PC-9 (cell line): Measurements from ENCODE around the gene RAB11FIP2. TPM values are rescaled to one million over a fixed set of nuclear protein-coding genes. Genes with fewer than 3 reads are reported as not detected.

ENCODE experiments used
- BruUV-seq: library from RNA; stranded (reverse); fragments of 400-500 nt; replicated peaks from 2 replicates; lab custom pipeline; 2021; lab: Mats Ljungman, UMichigan
- CTCF ChIA-PET: fragments of 300-600 bp; sonication (Branson Sonifier 250); formaldehyde crosslinking; loops from one replicate; lab custom pipeline; 2022; ENCODE audit warnings: antibody characterized with exemption; lab: Charles Lee
- POLR2A ChIA-PET: fragments of 300-600 bp; sonication (Branson Sonifier 250); formaldehyde crosslinking; loops from one replicate; lab custom pipeline; 2022; ENCODE audit warnings: antibody characterized with exemption; ENCODE audit not compliant: unreplicated experiment; lab: Charles Lee
- DNase-seq, 2 experiments: peaks; one replicate each; pipeline versions ENCODE4 v3.0.0 to v3.0.0-alpha.2; 2015 to 2022; ENCODE audit warnings: mixed read lengths in 1 of 2
- H2AFZ ChIP-seq: fragments of 200-600 bp; sonication (generic); 2 replicates; pipeline ENCODE4 v1.8.1; 2017; ENCODE audit warnings: antibody characterized with exemption
- H3F3A ChIP-seq: fragments of 200-600 bp; sonication (generic); 2 replicates; pipeline ENCODE4 v1.8.1; 2017; ENCODE audit warnings: antibody characterized with exemption, mild to moderate bottlenecking, low read depth; ENCODE audit not compliant: insufficient read depth
- H3K27ac ChIP-seq: fragments of 200-600 bp; sonication (generic); 2 replicates; pipeline ENCODE4 v1.6.1; 2016; ENCODE audit warnings: mixed run types
- H3K27me3 ChIP-seq: fragments of 200-600 bp; sonication (generic); 2 replicates; pipeline ENCODE4 v1.6.1; 2016; ENCODE audit warnings: low read depth, mixed run types; ENCODE audit not compliant: insufficient read depth
- H3K36me3 ChIP-seq: fragments of 200-600 bp; sonication (generic); 2 replicates; pipeline ENCODE4 v1.6.1; 2016; ENCODE audit warnings: low read depth, mixed run types
- H3K4me1 ChIP-seq: fragments of 200-600 bp; sonication (generic); replicated peaks from 2 replicates; pipeline ENCODE4 v1.6.1; 2016; ENCODE audit warnings: mixed run types; ENCODE audit not compliant: insufficient read depth
- H3K4me2 ChIP-seq: fragments of 200-600 bp; sonication (generic); 2 replicates; pipeline ENCODE4 v1.6.1; 2017; ENCODE audit warnings: mixed run types
- H3K4me3 ChIP-seq: fragments of 200-600 bp; sonication (generic); 2 replicates; pipeline ENCODE4 v1.6.1; 2016; ENCODE audit warnings: mixed run types
- H3K79me2 ChIP-seq: fragments of 200-600 bp; sonication (generic); 2 replicates; pipeline ENCODE4 v1.6.1; 2017; ENCODE audit warnings: low read depth, mixed run types
- H3K9me2 ChIP-seq: fragments of 200-600 bp; sonication (generic); 2 replicates; pipeline ENCODE4 v1.8.1; 2017; ENCODE audit warnings: mild to moderate bottlenecking; ENCODE audit not compliant: insufficient read depth
- H3K9me3 ChIP-seq: fragments of 200-600 bp; sonication (generic); 2 replicates; pipeline ENCODE4 v1.8.1; 2016; ENCODE audit warnings: low read depth; ENCODE audit not compliant: insufficient read depth
- H4K20me1 ChIP-seq: fragments of 200-600 bp; sonication (generic); 2 replicates; pipeline ENCODE4 v1.8.1; 2017; ENCODE audit not compliant: insufficient read depth
- EZH2 ChIP-seq: fragments of 200-600 bp; sonication (generic); IDR thresholded peaks from 2 replicates; pipeline ENCODE4 v1.8.0; 2017; ENCODE audit warnings: antibody characterized with exemption, low read depth
- intact Hi-C: fragments of 100-400 bp; cut with micrococcal nuclease; formaldehyde crosslinking; loops from one replicate; pipeline ENCODE4 v1.10.0; 2022; ENCODE audit not compliant: unreplicated experiment
- total RNA-seq: library from RNA; stranded (reverse); gene quantifications from 2 replicates; pipeline ENCODE4 v1.2.3, GENCODE V29; 2021
- TF ChIP-seq, protein P1 (sequence below): fragments of 200-600 bp; sonication (generic); conservative IDR thresholded peaks from 2 replicates; pipeline ENCODE4 v1.6.1; 2017; ENCODE audit warnings: mixed run types, antibody characterized with exemption, mild to moderate bottlenecking, moderate library complexity

Gene RAB11FIP2
- total RNA-seq, 1 experiment from 2014 or later = 6.0 TPM

- Histone ChIP-seq H3K27me3 (no peaks in the 10 kb centered on the region), H3K4me1 (no peaks in the 10 kb centered on the region), H4K20me1 (no peaks in the 10 kb centered on the region), H3K4me3 (no peak overlapping the region), H3K27ac (no peak overlapping the region), H3K9me2 (no peaks in the 10 kb centered on the region), H3K36me3 (no peaks in the 10 kb centered on the region), H3K79me2 (no peaks in the 10 kb centered on the region), H2AFZ (no peak overlapping the region), H3K9me3 (no peaks in the 10 kb centered on the region), H3K4me2 (no peak overlapping the region), H3F3A (no peaks in the 10 kb centered on the region)
- TF ChIP-seq, protein P1, sequence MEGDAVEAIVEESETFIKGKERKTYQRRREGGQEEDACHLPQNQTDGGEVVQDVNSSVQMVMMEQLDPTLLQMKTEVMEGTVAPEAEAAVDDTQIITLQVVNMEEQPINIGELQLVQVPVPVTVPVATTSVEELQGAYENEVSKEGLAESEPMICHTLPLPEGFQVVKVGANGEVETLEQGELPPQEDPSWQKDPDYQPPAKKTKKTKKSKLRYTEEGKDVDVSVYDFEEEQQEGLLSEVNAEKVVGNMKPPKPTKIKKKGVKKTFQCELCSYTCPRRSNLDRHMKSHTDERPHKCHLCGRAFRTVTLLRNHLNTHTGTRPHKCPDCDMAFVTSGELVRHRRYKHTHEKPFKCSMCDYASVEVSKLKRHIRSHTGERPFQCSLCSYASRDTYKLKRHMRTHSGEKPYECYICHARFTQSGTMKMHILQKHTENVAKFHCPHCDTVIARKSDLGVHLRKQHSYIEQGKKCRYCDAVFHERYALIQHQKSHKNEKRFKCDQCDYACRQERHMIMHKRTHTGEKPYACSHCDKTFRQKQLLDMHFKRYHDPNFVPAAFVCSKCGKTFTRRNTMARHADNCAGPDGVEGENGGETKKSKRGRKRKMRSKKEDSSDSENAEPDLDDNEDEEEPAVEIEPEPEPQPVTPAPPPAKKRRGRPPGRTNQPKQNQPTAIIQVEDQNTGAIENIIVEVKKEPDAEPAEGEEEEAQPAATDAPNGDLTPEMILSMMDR = no peak
- TF ChIP-seq EZH2 = no peak
- POLR2A ChIA-PET = no interaction called here
- DNase-seq = no peak
- intact Hi-C loops = no loop called here
- CTCF ChIA-PET = no interaction called here
- no TSS peak for BruUV-seq
Measured at GRCh38 chr10:117970962-117971361, 75.8 kb downstream of the RAB11FIP2 start.

DNA sequence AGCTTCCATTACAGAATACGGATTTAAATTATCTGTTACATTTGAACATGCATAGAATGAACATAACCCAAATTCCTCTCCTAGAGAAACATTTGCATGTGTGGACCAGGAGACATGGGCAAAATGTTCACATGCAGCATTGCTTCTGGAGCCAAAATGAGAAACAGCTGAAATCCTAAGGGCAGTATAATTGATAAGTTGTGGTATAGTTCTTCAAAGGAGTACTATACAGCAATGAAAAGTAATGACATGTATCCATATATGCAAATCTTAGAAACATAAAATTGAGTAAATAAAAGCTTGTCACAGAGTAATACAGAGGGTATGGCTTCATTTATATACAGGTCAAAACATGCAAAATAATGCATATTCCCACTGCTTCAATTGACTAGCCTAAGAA is 77.1 kb downstream of the RAB11FIP2 start:
- no peak for DNase-seq
- H3K4me1 ChIP-seq = no peaks in the 10 kb centered on the region
- H3K9me3 ChIP-seq = no peaks in the 10 kb centered on the region
- H2AFZ ChIP-seq = no peak overlapping the region
- POLR2A ChIA-PET = no interaction called here
- H3K4me3 ChIP-seq = no peak overlapping the region
- H3F3A ChIP-seq = no peaks in the 10 kb centered on the region
- no TSS peak for BruUV-seq
- no peaks in the 10 kb centered on the region for H3K9me2 ChIP-seq
- H3K27me3 ChIP-seq = no peaks in the 10 kb centered on the region
- H3K36me3 ChIP-seq = no peaks in the 10 kb centered on the region
- no peak overlapping the region for H3K4me2 ChIP-seq
- intact Hi-C loops = no loop called here
- CTCF ChIA-PET = no interaction called here
- H3K27ac ChIP-seq = no peak overlapping the region
- no peaks in the 10 kb centered on the region for H3K79me2 ChIP-seq
- TF ChIP-seq, protein P1 = no peak
- TF ChIP-seq EZH2 = no peak
- no peaks in the 10 kb centered on the region for H4K20me1 ChIP-seq

DNA sequence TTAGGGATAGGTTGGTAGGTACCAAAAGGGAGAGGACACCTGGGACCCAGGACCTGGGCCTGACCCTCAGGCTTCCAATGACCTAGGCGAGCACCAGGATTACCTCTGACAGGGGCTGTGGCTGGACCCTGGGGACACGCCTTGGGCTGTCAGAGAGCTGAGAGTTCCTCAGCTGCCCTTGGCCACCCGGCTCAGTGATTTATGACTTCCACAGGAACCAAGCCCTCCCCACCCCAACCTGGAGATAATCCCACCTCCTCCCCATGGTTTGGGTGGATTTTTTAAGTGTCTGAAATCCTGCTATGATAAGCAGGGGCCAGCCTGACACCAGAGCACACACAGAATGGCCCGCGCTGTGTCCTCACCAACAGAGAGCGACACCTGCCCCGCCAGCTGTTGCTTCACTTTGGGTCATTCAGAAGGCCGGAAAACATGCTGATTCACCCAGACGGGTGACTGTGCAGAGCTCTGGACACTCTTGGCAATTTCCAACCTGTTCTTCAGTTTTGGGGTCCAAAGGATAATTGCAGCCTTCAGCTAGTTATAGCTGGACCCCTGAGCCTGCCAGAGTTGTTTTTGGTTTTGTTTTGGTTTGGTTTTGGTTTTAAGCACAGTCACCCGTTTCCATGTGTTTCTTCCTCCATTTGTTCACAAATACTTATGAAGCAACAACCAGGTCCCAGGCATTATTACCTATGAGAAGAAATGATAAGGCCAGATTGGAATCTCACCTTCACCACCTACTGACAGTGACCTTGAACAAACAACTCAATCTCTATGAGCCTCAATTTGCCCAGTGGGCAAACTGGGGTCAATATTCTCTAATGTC is 78.2 kb downstream of the RAB11FIP2 start:
- BruUV-seq = no TSS peak
- no peak overlapping the region for H2AFZ ChIP-seq
- H3K9me3 ChIP-seq = no peaks in the 10 kb centered on the region
- intact Hi-C loops = no loop called here
- no peak for TF ChIP-seq EZH2
- TF ChIP-seq, protein P1 = no peak
- no peak for DNase-seq
- no peaks in the 10 kb centered on the region for H3K79me2 ChIP-seq
- no peak overlapping the region for H3K4me3 ChIP-seq
- ChIA-PET POLR2A (no interaction called here), CTCF (no interaction called here)
- no peaks in the 10 kb centered on the region for H3F3A ChIP-seq
- H3K4me2 ChIP-seq = no peak overlapping the region
- H3K27me3 ChIP-seq = no peaks in the 10 kb centered on the region
- H4K20me1 ChIP-seq = no peaks in the 10 kb centered on the region
- H3K36me3 ChIP-seq = no peaks in the 10 kb centered on the region
- no peaks in the 10 kb centered on the region for H3K9me2 ChIP-seq
- H3K27ac ChIP-seq = no peak overlapping the region
- no peaks in the 10 kb centered on the region for H3K4me1 ChIP-seq
